OCI-LY7 (cell line): Measurements from ENCODE around the gene HELT. TPM values are rescaled to one million over a fixed set of nuclear protein-coding genes. Genes with fewer than 3 reads are reported as not detected.

ENCODE experiments used
- BruUV-seq: library from RNA; stranded (reverse); fragments of 400-500 nt; replicated peaks from 2 replicates; lab custom pipeline; 2021; lab: Mats Ljungman, UMichigan
- CTCF ChIA-PET: fragments of 300-600 bp; sonication (Branson Sonifier 250); formaldehyde crosslinking; loops from one replicate; lab custom pipeline; 2022; ENCODE audit warnings: antibody characterized with exemption; ENCODE audit not compliant: unreplicated experiment; lab: Charles Lee
- POLR2A ChIA-PET: fragments of 300-600 bp; sonication (Branson Sonifier 250); formaldehyde crosslinking; loops from one replicate; lab custom pipeline; 2022; ENCODE audit warnings: antibody characterized with exemption; lab: Charles Lee
- DNase-seq: peaks from one replicate; pipeline ENCODE4 v3.0.0-alpha.2; 2015; ENCODE audit warnings: low spot score
- H2AFZ ChIP-seq: fragments of 200-600 bp; sonication (generic), shearing (Covaris generic); 2 replicates; pipeline ENCODE4 v1.6.1; 2014; ENCODE audit warnings: mild to moderate bottlenecking, antibody characterized with exemption, low read length, moderate library complexity
- H3K27ac ChIP-seq: fragments of 200-600 bp; sonication (generic); 2 replicates; pipeline ENCODE4 v1.5.1; 2014; ENCODE audit warnings: mixed run types, low read depth, mild to moderate bottlenecking, moderate library complexity, low read length, inconsistent platforms; ENCODE audit not compliant: poor library complexity, severe bottlenecking
- H3K36me3 ChIP-seq: fragments of 200-600 bp; sonication (generic); 2 replicates; pipeline ENCODE4 v1.6.1; 2014; ENCODE audit warnings: mild to moderate bottlenecking, antibody characterized with exemption, low read length, moderate library complexity, mixed read lengths; ENCODE audit not compliant: insufficient read depth
- H3K4me1 ChIP-seq: fragments of 200-600 bp; sonication (generic); 2 replicates; pipeline ENCODE4 v1.5.1; 2014; ENCODE audit warnings: mild to moderate bottlenecking, low read length; ENCODE audit not compliant: insufficient read depth, poor library complexity, severe bottlenecking
- H3K4me2 ChIP-seq: fragments of 200-600 bp; sonication (generic); 2 replicates; pipeline ENCODE4 v1.6.1; 2014; ENCODE audit warnings: mild to moderate bottlenecking, low read length
- H3K4me3 ChIP-seq: fragments of 200-600 bp; sonication (generic); 2 replicates; pipeline ENCODE4 v1.5.1; 2014; ENCODE audit warnings: mild to moderate bottlenecking, low read depth, low read length; ENCODE audit not compliant: poor library complexity, severe bottlenecking
- H3K79me2 ChIP-seq: fragments of 200-600 bp; sonication (generic); 2 replicates; pipeline ENCODE4 v1.6.1; 2016; ENCODE audit warnings: low read depth, mild to moderate bottlenecking, low read length, moderate library complexity, mixed read lengths; ENCODE audit not compliant: insufficient read depth
- H3K9me2 ChIP-seq: fragments of 200-600 bp; sonication (generic); 2 replicates; pipeline ENCODE4 v1.6.1; 2016; ENCODE audit warnings: mild to moderate bottlenecking, low read length, mixed read lengths; ENCODE audit not compliant: insufficient read depth
- H3K9me3 ChIP-seq: fragments of 200-600 bp; sonication (generic); 2 replicates; pipeline ENCODE4 v1.6.1; 2014; ENCODE audit warnings: mild to moderate bottlenecking, mixed run types, low read length, mixed read lengths
- H4K20me1 ChIP-seq: fragments of 200-600 bp; sonication (generic); 2 replicates; pipeline ENCODE4 v1.6.1; 2014; ENCODE audit warnings: mild to moderate bottlenecking, antibody characterized with exemption, low read length, moderate library complexity, mixed read lengths; ENCODE audit not compliant: insufficient read depth
- EZH2phosphoT487 ChIP-seq: fragments of 200-600 bp; sonication (generic); IDR thresholded peaks from 2 replicates; pipeline ENCODE4 v1.6.1; 2018; ENCODE audit warnings: low read depth, borderline replicate concordance, mild to moderate bottlenecking, mixed run types, antibody characterized with exemption, low read length, moderate library complexity, mixed read lengths
- intact Hi-C: fragments of 100-400 bp; cut with micrococcal nuclease; formaldehyde crosslinking; loops from one replicate; pipeline ENCODE4 v1.10.0; 2022; ENCODE audit not compliant: unreplicated experiment
- total RNA-seq, 2 experiments: library from RNA; depleted of rRNA in 1 of 2; stranded (reverse); fragments of >200 nt in 1 of 2; shearing (Covaris generic) in 1 of 2; gene quantifications; 2 replicates each; pipeline ENCODE4 v1.2.3, GENCODE V29; 2014 to 2022
- TF ChIP-seq, protein P1 (sequence below): fragments of 200-600 bp; sonication (generic); conservative IDR thresholded peaks from 2 replicates; pipeline ENCODE4 v1.5.1; 2014; ENCODE audit warnings: mild to moderate bottlenecking, antibody characterized with exemption, low read length, moderate library complexity, mixed read lengths

The HELT gene
- total RNA-seq, 2 experiments from 2014 or later: not detected

DNA sequence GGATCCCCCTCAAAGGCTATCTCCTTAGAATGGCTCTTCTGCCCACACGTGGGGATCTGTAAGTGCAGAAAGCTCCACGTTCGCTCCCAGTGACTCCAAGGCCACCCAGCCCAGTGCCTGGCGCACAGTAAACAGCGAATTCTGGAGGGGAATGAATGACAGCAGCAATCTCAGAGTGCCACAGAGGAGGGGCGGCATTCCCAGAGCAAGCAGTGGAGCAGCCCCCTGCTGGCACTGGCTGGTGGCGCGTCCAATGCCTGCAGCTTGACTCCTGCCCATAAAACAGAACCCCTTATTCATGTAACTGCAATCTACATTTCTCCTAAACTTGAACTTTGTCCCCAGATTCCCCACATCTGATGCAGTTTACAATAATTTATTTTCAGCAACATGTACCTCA is 6.9 kb upstream of the HELT start:
- Histone ChIP-seq H3K9me3 (no peaks in the 10 kb centered on the region), H4K20me1 (no peaks in the 10 kb centered on the region), H3K36me3 (no peaks in the 10 kb centered on the region), H3K4me3 (no peak overlapping the region), H2AFZ (no peak overlapping the region), H3K79me2 (no peaks in the 10 kb centered on the region), H3K9me2 (no peaks in the 10 kb centered on the region), H3K27ac (no peak overlapping the region), H3K4me1 (no peaks in the 10 kb centered on the region), H3K4me2 (no peak overlapping the region)
- BruUV-seq: no TSS peak
- POLR2A ChIA-PET: no interaction called here
- CTCF ChIA-PET: no interaction called here
- DNase-seq: peak; percentile 24
- no peak for TF ChIP-seq EZH2phosphoT487
- TF ChIP-seq, protein P1, sequence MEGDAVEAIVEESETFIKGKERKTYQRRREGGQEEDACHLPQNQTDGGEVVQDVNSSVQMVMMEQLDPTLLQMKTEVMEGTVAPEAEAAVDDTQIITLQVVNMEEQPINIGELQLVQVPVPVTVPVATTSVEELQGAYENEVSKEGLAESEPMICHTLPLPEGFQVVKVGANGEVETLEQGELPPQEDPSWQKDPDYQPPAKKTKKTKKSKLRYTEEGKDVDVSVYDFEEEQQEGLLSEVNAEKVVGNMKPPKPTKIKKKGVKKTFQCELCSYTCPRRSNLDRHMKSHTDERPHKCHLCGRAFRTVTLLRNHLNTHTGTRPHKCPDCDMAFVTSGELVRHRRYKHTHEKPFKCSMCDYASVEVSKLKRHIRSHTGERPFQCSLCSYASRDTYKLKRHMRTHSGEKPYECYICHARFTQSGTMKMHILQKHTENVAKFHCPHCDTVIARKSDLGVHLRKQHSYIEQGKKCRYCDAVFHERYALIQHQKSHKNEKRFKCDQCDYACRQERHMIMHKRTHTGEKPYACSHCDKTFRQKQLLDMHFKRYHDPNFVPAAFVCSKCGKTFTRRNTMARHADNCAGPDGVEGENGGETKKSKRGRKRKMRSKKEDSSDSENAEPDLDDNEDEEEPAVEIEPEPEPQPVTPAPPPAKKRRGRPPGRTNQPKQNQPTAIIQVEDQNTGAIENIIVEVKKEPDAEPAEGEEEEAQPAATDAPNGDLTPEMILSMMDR: peak; percentile 76
- intact Hi-C loops: no loop called here

DNA sequence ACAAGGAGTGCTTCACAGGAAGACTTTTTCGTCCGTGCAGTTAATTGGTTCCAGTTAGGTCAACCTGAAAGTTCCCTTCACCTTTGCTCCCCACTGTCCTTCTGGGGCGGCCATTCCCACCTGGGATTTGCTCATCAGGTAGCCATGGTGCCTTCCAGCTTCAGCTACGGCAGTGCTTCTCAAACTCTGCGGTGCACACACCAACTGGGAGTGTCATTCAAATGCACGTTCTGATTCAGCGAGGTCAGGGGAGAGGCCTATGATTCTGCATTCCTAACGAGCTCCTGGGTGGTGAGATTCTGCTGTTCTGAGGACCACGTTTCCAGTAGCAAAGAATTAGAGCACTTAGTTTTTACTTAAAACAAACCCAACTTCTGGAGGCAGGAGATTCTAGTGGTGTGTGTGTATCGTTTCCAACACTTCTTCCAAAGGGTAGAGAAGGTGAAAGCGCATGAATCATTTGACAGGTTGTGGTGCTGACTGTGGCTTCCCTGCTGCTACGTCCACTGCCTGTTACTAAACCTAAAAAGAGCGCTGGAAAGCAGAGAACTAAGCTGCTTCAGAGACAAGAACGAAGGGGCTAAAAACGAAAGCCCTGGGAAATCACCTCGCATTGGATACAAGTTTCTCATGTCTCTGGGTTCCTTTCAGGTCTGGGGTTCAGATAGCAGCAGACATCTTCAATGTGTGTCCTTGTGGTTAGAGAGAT is 4.7 kb upstream of the HELT start:
- Histone ChIP-seq H3K9me2 (no peaks in the 10 kb centered on the region), H3K79me2 (no peaks in the 10 kb centered on the region), H3K36me3 (no peaks in the 10 kb centered on the region), H3K4me3 (no peak overlapping the region), H3K27ac (no peak overlapping the region), H3K9me3 (no peaks in the 10 kb centered on the region), H4K20me1 (no peaks in the 10 kb centered on the region), H3K4me1 (no peaks in the 10 kb centered on the region), H2AFZ (no peak overlapping the region), H3K4me2 (no peak overlapping the region)
- ChIA-PET POLR2A (no interaction called here), CTCF (no interaction called here)
- intact Hi-C loops: no loop called here
- TF ChIP-seq EZH2phosphoT487: no peak
- TF ChIP-seq, protein P1: no peak
- no TSS peak for BruUV-seq
- DNase-seq: no peak

DNA sequence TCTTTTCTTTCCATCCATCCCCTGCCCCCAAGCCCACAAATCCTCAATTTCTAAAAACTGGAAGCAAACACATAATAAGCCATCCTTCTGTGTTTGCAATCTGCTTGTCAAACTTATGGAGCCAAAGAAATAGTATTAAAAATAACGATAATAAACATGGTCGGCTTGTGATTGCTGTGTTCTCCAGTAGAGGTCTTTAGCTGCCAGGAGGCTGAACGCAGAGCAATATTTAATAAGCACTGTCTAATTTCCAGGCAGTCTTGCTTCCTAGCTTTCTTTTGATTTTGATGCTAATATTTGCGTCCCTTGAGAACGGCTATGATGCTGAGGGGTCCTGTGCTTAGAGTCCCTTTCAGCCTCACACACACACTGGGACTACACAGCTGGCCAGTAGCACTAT is 3.2 kb upstream of the HELT start:
- no peaks in the 10 kb centered on the region for H3K9me3 ChIP-seq
- BruUV-seq: no TSS peak
- H3K9me2 ChIP-seq: no peaks in the 10 kb centered on the region
- H3K27ac ChIP-seq: no peak overlapping the region
- ChIA-PET CTCF (no interaction called here), POLR2A (no interaction called here)
- H3K79me2 ChIP-seq: no peaks in the 10 kb centered on the region
- DNase-seq: no peak
- no peak overlapping the region for H2AFZ ChIP-seq
- H3K36me3 ChIP-seq: no peaks in the 10 kb centered on the region
- no peaks in the 10 kb centered on the region for H4K20me1 ChIP-seq
- no peak overlapping the region for H3K4me2 ChIP-seq
- H3K4me1 ChIP-seq: no peaks in the 10 kb centered on the region
- intact Hi-C loops: no loop called here
- TF ChIP-seq, protein P1: peak; percentile 26; the same call in 1 of the 2 replicates
- TF ChIP-seq EZH2phosphoT487: no peak
- no peak overlapping the region for H3K4me3 ChIP-seq
